ENCODE data around the gene CPNE7. TPM values are rescaled to one million over a fixed set of nuclear protein-coding genes. Genes with fewer than 3 reads are reported as not detected.
A peak's percentile ranks its signal among the peaks of the same experiment; 100 is the strongest.

Gene CPNE7
- total RNA-seq, 1 experiment from 2014 or later = 108 TPM

- ChIA-PET CTCF (interaction anchor here (0.6 kb wide), 1 partner anchor 84 kb away, joined by 3 read pairs; the partner anchor contains the start of gene CDK10), POLR2A (ENCODE audit: low non-redundant PET) (no interaction called here)
- Histone ChIP-seq H3K4me3 (ENCODE audit: low read depth, low read length, poor library complexity, severe bottlenecking) (peak overlapping the region; percentile 28), H3K36me3 (ENCODE audit: insufficient read depth, low read length, poor library complexity, severe bottlenecking) (no peaks in the 10 kb centered on the region), H3K4me1 (ENCODE audit: insufficient read depth, low read length, poor library complexity, severe bottlenecking) (peaks cover 14% of the 10 kb centered on the region), H3K27me3 (replicated peaks; ENCODE audit: insufficient read depth, low read depth, low read length, poor library complexity) (no peaks in the 10 kb centered on the region), H3K9me3 (ENCODE audit: low read depth, low read length, poor library complexity, severe bottlenecking) (no peaks in the 10 kb centered on the region), H3K27ac (ENCODE audit: low read depth, low read length, poor library complexity, severe bottlenecking) (no peak overlapping the region)
- DNase-seq (ENCODE audit: low spot score) = no peak
- intact Hi-C loops (cut with micrococcal nuclease; ENCODE audit: unreplicated experiment) = no loop called here
- BruUV-seq (replicated peaks) = no TSS peak
- TF ChIP-seq EZH2 (IDR thresholded peaks at IDR 0.05; ENCODE audit: borderline replicate concordance, low read depth, low read length, poor library complexity, severe bottlenecking) (no peak), CTCF (conservative IDR thresholded peaks at IDR 0.05; ENCODE audit: low read depth, low read length) (no peak)
Measured at GRCh38 chr16:89602952-89603590, 27.5 kb downstream of the CPNE7 start.

- POLR2A ChIA-PET (ENCODE audit: low non-redundant PET) = no interaction called here
- H3K4me1 ChIP-seq (ENCODE audit: insufficient read depth, low read length, poor library complexity, severe bottlenecking) = peaks cover 14% of the 10 kb centered on the region
- no peak for DNase-seq (ENCODE audit: low spot score)
- no TSS peak for BruUV-seq (replicated peaks)
- intact Hi-C loops (cut with micrococcal nuclease; ENCODE audit: unreplicated experiment) = no loop called here
- CTCF ChIA-PET = no interaction called here
- TF ChIP-seq EZH2 (IDR thresholded peaks at IDR 0.05; ENCODE audit: borderline replicate concordance, low read depth, low read length, poor library complexity, severe bottlenecking) = no peak
- no peak for TF ChIP-seq CTCF (conservative IDR thresholded peaks at IDR 0.05; ENCODE audit: low read depth, low read length)
- H3K9me3 ChIP-seq (ENCODE audit: low read depth, low read length, poor library complexity, severe bottlenecking) = no peaks in the 10 kb centered on the region
- no peaks in the 10 kb centered on the region for H3K36me3 ChIP-seq (ENCODE audit: insufficient read depth, low read length, poor library complexity, severe bottlenecking)
- no peaks in the 10 kb centered on the region for H3K27me3 ChIP-seq (replicated peaks; ENCODE audit: insufficient read depth, low read depth, low read length, poor library complexity)
- no peak overlapping the region for H3K4me3 ChIP-seq (ENCODE audit: low read depth, low read length, poor library complexity, severe bottlenecking)
- no peak overlapping the region for H3K27ac ChIP-seq (ENCODE audit: low read depth, low read length, poor library complexity, severe bottlenecking)
Measured at GRCh38 chr16:89604764-89605163, 29.2 kb downstream of the CPNE7 start.

- Histone ChIP-seq H3K27ac (ENCODE audit: low read depth, low read length, poor library complexity, severe bottlenecking) (no peak overlapping the region), H3K27me3 (replicated peaks; ENCODE audit: insufficient read depth, low read depth, low read length, poor library complexity) (no peaks in the 10 kb centered on the region)
- POLR2A ChIA-PET (ENCODE audit: low non-redundant PET) = no interaction called here
Measured at GRCh38 chr16:89605186-89605970, 29.8 kb downstream of the CPNE7 start.

More at GRCh38 chr16:89605186-89605970, 29.8 kb downstream of the CPNE7 start:
- CTCF ChIA-PET = interaction anchor here (0.7 kb wide), 1 partner anchor 10 kb away, joined by 4 read pairs; no protein-coding TSS in a partner anchor
- no peak for DNase-seq (ENCODE audit: low spot score)
- no peaks in the 10 kb centered on the region for H3K36me3 ChIP-seq (ENCODE audit: insufficient read depth, low read length, poor library complexity, severe bottlenecking)
- intact Hi-C loops (cut with micrococcal nuclease; ENCODE audit: unreplicated experiment) = no loop called here
- H3K9me3 ChIP-seq (ENCODE audit: low read depth, low read length, poor library complexity, severe bottlenecking) = no peaks in the 10 kb centered on the region
- H3K4me3 ChIP-seq (ENCODE audit: low read depth, low read length, poor library complexity, severe bottlenecking) = no peak overlapping the region
- no TSS peak for BruUV-seq (replicated peaks)
- TF ChIP-seq CTCF (conservative IDR thresholded peaks at IDR 0.05; ENCODE audit: low read depth, low read length) (no peak), EZH2 (IDR thresholded peaks at IDR 0.05; ENCODE audit: borderline replicate concordance, low read depth, low read length, poor library complexity, severe bottlenecking) (no peak)
- H3K4me1 ChIP-seq (ENCODE audit: insufficient read depth, low read length, poor library complexity, severe bottlenecking) = peaks cover 14% of the 10 kb centered on the region
